Neural cell (in vitro differentiated cells): Measurements from ENCODE around the gene PCLO. TPM values are rescaled to one million over a fixed set of nuclear protein-coding genes. Genes with fewer than 3 reads are reported as not detected.

Experiments
- H2AFZ ChIP-seq: fragments of 200-600, 300-800 bp; sonication (generic), shearing (Covaris generic); 2 replicates; pipeline ENCODE4 v1.6.0; 2014; ENCODE audit warnings: low read depth, mild to moderate bottlenecking, antibody characterized with exemption, low read length, moderate library complexity
- H3F3A ChIP-seq: fragments of 200-600 bp; shearing (Covaris generic); 2 replicates; pipeline ENCODE4 v1.6.1; 2016; ENCODE audit warnings: mild to moderate bottlenecking, moderate library complexity, mixed read lengths, antibody characterized with exemption, low read length; ENCODE audit not compliant: insufficient read depth, poor library complexity, severe bottlenecking
- H3K27ac ChIP-seq: fragments of 200-600, 300-800 bp; sonication (generic), shearing (Covaris generic); 2 replicates; pipeline ENCODE4 v1.5.1; 2014; ENCODE audit warnings: mild to moderate bottlenecking, low read length, moderate library complexity
- H3K27me3 ChIP-seq: fragments of 300-800, 200-600 bp; sonication (generic), shearing (Covaris generic); 2 replicates; pipeline ENCODE4 v1.6.0; 2014; ENCODE audit warnings: mild to moderate bottlenecking, low read depth, low read length, moderate library complexity; ENCODE audit not compliant: insufficient read depth
- H3K36me3 ChIP-seq: fragments of 300-800, 200-600 bp; sonication (generic), shearing (Covaris generic); 2 replicates; pipeline ENCODE4 v1.5.1; 2014; ENCODE audit warnings: mild to moderate bottlenecking, antibody characterized with exemption, low read length, moderate library complexity; ENCODE audit not compliant: insufficient read depth
- H3K4me2 ChIP-seq: fragments of 300-800, 200-600 bp; sonication (generic), shearing (Covaris generic); 2 replicates; pipeline ENCODE4 v1.6.0; 2014; ENCODE audit warnings: mild to moderate bottlenecking, low read length
- H3K4me3 ChIP-seq: fragments of 300-800, 200-600 bp; sonication (generic), shearing (Covaris generic); 2 replicates; pipeline ENCODE4 v1.5.1; 2014; ENCODE audit warnings: mild to moderate bottlenecking, low read length, moderate library complexity
- H3K79me2 ChIP-seq: fragments of 200-600 bp; shearing (Covaris generic); replicated peaks from 2 replicates; pipeline ENCODE4 v1.6.0; 2014; ENCODE audit warnings: mild to moderate bottlenecking, low read length, moderate library complexity; ENCODE audit not compliant: insufficient read depth
- H3K9ac ChIP-seq: fragments of 300-800, 200-600 bp; sonication (generic), shearing (Covaris generic); 2 replicates; pipeline ENCODE4 v1.6.1; 2016; ENCODE audit warnings: mild to moderate bottlenecking, low read length, mixed read lengths
- H3K9me2 ChIP-seq: fragments of 200-600 bp; shearing (Covaris generic); 2 replicates; pipeline ENCODE4 v1.6.1; 2016; ENCODE audit warnings: mild to moderate bottlenecking, low read length, mixed read lengths; ENCODE audit not compliant: insufficient read depth
- H3K9me3 ChIP-seq: fragments of 200-600, 300-800 bp; sonication (generic), shearing (Covaris generic); 2 replicates; pipeline ENCODE4 v1.6.1; 2016; ENCODE audit warnings: mild to moderate bottlenecking, mixed run types, low read length, moderate library complexity, mixed read lengths
- H4K20me1 ChIP-seq: fragments of 200-600 bp; shearing (Covaris generic); 2 replicates; pipeline ENCODE4 v1.6.1; 2016; ENCODE audit warnings: mild to moderate bottlenecking, mixed run types; ENCODE audit not compliant: insufficient read depth
- CTCF ChIP-seq: fragments of 450-650 bp; IDR thresholded peaks from 2 replicates; pipeline ENCODE4 v1.5.1; 2014; ENCODE audit warnings: antibody characterized with exemption, mild to moderate bottlenecking, moderate library complexity; ENCODE audit not compliant: poor library complexity, severe bottlenecking
- EP300 ChIP-seq: fragments of 450-650 bp; conservative IDR thresholded peaks from 2 replicates; pipeline ENCODE4 v1.6.1; 2014; ENCODE audit warnings: antibody characterized with exemption, mild to moderate bottlenecking, moderate library complexity; ENCODE audit not compliant: poor library complexity, severe bottlenecking
- EZH2 ChIP-seq: fragments of 200-600, 300-800 bp; shearing (Covaris generic), sonication (generic); IDR thresholded peaks from 2 replicates; pipeline ENCODE4 v1.6.1; 2014; ENCODE audit warnings: antibody characterized with exemption, low read length, borderline replicate concordance, mild to moderate bottlenecking; ENCODE audit not compliant: insufficient read depth, poor library complexity, severe bottlenecking
- MXI1 ChIP-seq: fragments of 450-650 bp; conservative IDR thresholded peaks from 2 replicates; pipeline ENCODE4 v1.6.1; 2014; ENCODE audit warnings: antibody characterized with exemption, mild to moderate bottlenecking; ENCODE audit not compliant: poor library complexity, severe bottlenecking
- POLR2AphosphoS5 ChIP-seq: IDR thresholded peaks from 2 replicates; pipeline ENCODE4 v1.6.1; 2012
- RAD21 ChIP-seq: fragments of 450-650 bp; conservative IDR thresholded peaks from 2 replicates; pipeline ENCODE4 v1.6.1; 2014; ENCODE audit warnings: antibody characterized with exemption, mild to moderate bottlenecking, moderate library complexity
- REST ChIP-seq: IDR thresholded peaks from 2 replicates; pipeline ENCODE4 v1.6.1; 2012; ENCODE audit warnings: borderline replicate concordance
- SMC3 ChIP-seq: fragments of 450-650 bp; conservative IDR thresholded peaks from 2 replicates; pipeline ENCODE4 v1.6.1; 2014; ENCODE audit warnings: antibody characterized with exemption, mild to moderate bottlenecking, moderate library complexity; ENCODE audit not compliant: poor library complexity
- TAF1 ChIP-seq: IDR thresholded peaks from 2 replicates; pipeline ENCODE4 v1.6.1; 2012; ENCODE audit warnings: low read depth
- polyA plus RNA-seq: library from polyadenylated mRNA; depleted of rRNA; stranded (reverse); fragments of >200 nt; gene quantifications from 2 replicates; pipeline ENCODE4 v1.2.3, GENCODE V29; 2014

Gene PCLO
- polyA plus RNA-seq, 1 donor from 2014 or later = 25.5 TPM

GRCh38 chr7:83142365-83142764, 20.3 kb downstream of the PCLO start:
- H2AFZ ChIP-seq = no peak overlapping the region
- no peak overlapping the region for H3K4me2 ChIP-seq
- no peaks in the 10 kb centered on the region for H3K9me2 ChIP-seq
- no peak overlapping the region for H3K4me3 ChIP-seq
- no peaks in the 10 kb centered on the region for H3K27me3 ChIP-seq
- no peak overlapping the region for H3K9ac ChIP-seq
- no peak for TF ChIP-seq RAD21
- H4K20me1 ChIP-seq = peaks cover 3% of the 10 kb centered on the region
- H3K36me3 ChIP-seq = peaks cover 8% of the 10 kb centered on the region
- H3K9me3 ChIP-seq = no peaks in the 10 kb centered on the region
- H3K27ac ChIP-seq = no peak overlapping the region
- no peaks in the 10 kb centered on the region for H3F3A ChIP-seq
- peaks cover 3% of the 10 kb centered on the region for H3K79me2 ChIP-seq

GRCh38 chr7:83141927-83142326, 20.8 kb downstream of the PCLO start:
- no peak overlapping the region for H3K27ac ChIP-seq
- H3F3A ChIP-seq = no peaks in the 10 kb centered on the region

More at GRCh38 chr7:83141927-83142326, 20.8 kb downstream of the PCLO start:
- Histone ChIP-seq H3K27me3 (no peaks in the 10 kb centered on the region), H3K36me3 (peaks cover 5% of the 10 kb centered on the region), H2AFZ (no peak overlapping the region), H3K9me2 (no peaks in the 10 kb centered on the region), H3K9ac (no peak overlapping the region), H3K79me2 (peaks cover 3% of the 10 kb centered on the region), H3K4me2 (no peak overlapping the region), H3K9me3 (no peaks in the 10 kb centered on the region), H3K4me3 (no peak overlapping the region), H4K20me1 (peaks cover 3% of the 10 kb centered on the region)
- no peak for TF ChIP-seq EZH2
- TF ChIP-seq MXI1 = no peak
- no peak for TF ChIP-seq POLR2AphosphoS5
- no peak for TF ChIP-seq EP300
- TF ChIP-seq RAD21 = no peak
- TF ChIP-seq REST = no peak
- no peak for TF ChIP-seq CTCF
- no peak for TF ChIP-seq SMC3
- TF ChIP-seq TAF1 = no peak
